Liver (tissue), 3 donors: ENCODE results near the gene SMPD3.

Experiments used
- FOXA1 ChIP-seq: IDR thresholded peaks from 2 replicates; pipeline ENCODE4 v1.6.1; 2016; ENCODE audit warnings: antibody characterized with exemption
- GABPA ChIP-seq, 2 donors: IDR thresholded peaks in 1 of 2; conservative IDR thresholded peaks in 1 of 2; 2 replicates each; pipeline ENCODE4 v1.6.1; 2016; ENCODE audit warnings: antibody characterized with exemption in 2 of 2, mild to moderate bottlenecking in 1 of 2, moderate library complexity in 1 of 2
- HNF4A ChIP-seq, 2 donors: conservative IDR thresholded peaks; 2 replicates each; pipeline ENCODE4 v1.6.1; 2016; ENCODE audit warnings: antibody characterized with exemption in 2 of 2, mild to moderate bottlenecking in 2 of 2
- JUND ChIP-seq, 2 donors: IDR thresholded peaks; 2 replicates each; pipeline ENCODE4 v1.6.1; 2016; ENCODE audit warnings: antibody characterized with exemption in 2 of 2
- RAD21 ChIP-seq, 2 donors: IDR thresholded peaks; 2 replicates each; pipeline ENCODE4 v1.6.1; 2016; ENCODE audit warnings: antibody characterized with exemption in 2 of 2, mild to moderate bottlenecking in 2 of 2
- RXRA ChIP-seq, 2 donors: IDR thresholded peaks; 2 replicates each; pipeline ENCODE4 v1.6.1; 2017 to 2018; ENCODE audit warnings: antibody characterized with exemption in 2 of 2, mild to moderate bottlenecking in 1 of 2
- SP1 ChIP-seq: IDR thresholded peaks from 2 replicates; pipeline ENCODE4 v1.6.1; 2018; ENCODE audit warnings: antibody characterized with exemption, mild to moderate bottlenecking
- YY1 ChIP-seq: IDR thresholded peaks from 2 replicates; pipeline ENCODE4 v1.6.1; 2016; ENCODE audit warnings: antibody characterized with exemption, mild to moderate bottlenecking
- TF ChIP-seq, protein P1 (sequence below): fragments of 150-350 bp; IDR thresholded peaks from 2 replicates; pipeline ENCODE4 v1.5.1; 2017; ENCODE audit warnings: improper control_type of control experiment, low read depth, low read length; ENCODE audit not compliant: missing input control
- TF ChIP-seq, protein P2 (sequence below): IDR thresholded peaks from 2 replicates; pipeline ENCODE4 v1.6.1; 2016; ENCODE audit warnings: antibody characterized with exemption
- TF ChIP-seq, protein P3 (sequence below): IDR thresholded peaks from 2 replicates; pipeline ENCODE4 v1.6.1; 2016; ENCODE audit warnings: antibody characterized with exemption, mild to moderate bottlenecking
- donor health status: healthy.
- donor health status: healthy.

DNA sequence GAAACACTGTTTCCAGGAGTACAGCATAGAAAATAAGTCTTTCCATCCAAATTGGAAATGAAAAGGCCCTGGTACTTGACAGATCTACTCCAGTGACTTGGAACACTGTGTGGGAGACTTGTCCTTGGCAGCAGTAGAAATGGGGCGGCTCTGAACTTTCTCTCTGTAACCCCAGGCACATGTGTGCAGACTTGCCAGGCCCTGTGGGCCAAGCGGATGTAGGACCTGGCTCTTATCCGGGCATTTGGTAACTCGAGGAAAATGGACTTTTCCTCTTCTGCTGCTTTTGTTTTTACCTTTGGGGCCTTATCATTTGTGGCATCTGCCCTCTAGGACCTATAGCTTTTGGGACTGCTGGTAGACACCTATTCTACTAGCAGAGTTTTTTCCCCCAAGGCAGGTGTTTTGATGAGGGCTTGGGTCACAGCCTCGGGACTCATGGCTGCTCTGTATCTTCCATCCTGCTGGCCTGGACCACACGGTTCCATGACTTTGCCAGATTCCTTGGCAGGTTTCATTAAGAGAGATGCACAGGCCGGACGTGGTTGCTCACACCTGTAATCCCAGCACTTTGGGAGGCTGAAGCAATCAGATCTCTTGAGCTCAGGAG, 43.5 kb downstream of the SMPD3 start:
- TF ChIP-seq, protein P1, sequence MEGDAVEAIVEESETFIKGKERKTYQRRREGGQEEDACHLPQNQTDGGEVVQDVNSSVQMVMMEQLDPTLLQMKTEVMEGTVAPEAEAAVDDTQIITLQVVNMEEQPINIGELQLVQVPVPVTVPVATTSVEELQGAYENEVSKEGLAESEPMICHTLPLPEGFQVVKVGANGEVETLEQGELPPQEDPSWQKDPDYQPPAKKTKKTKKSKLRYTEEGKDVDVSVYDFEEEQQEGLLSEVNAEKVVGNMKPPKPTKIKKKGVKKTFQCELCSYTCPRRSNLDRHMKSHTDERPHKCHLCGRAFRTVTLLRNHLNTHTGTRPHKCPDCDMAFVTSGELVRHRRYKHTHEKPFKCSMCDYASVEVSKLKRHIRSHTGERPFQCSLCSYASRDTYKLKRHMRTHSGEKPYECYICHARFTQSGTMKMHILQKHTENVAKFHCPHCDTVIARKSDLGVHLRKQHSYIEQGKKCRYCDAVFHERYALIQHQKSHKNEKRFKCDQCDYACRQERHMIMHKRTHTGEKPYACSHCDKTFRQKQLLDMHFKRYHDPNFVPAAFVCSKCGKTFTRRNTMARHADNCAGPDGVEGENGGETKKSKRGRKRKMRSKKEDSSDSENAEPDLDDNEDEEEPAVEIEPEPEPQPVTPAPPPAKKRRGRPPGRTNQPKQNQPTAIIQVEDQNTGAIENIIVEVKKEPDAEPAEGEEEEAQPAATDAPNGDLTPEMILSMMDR = no peak
- TF ChIP-seq RAD21 (IDR thresholded peaks at IDR 0.05) (no peak), RXRA (IDR thresholded peaks at IDR 0.05) (peak in 1 of 2 donors; percentile 59), SP1 (no peak), FOXA1 (no peak), HNF4A (conservative IDR thresholded peaks at IDR 0.05) (peak in 1 of 2 donors; percentile 43), YY1 (no peak), GABPA (IDR thresholded peaks at IDR 0.05 in 1 of 2, conservative IDR thresholded peaks at IDR 0.05 in 1 of 2) (no peak), JUND (IDR thresholded peaks at IDR 0.05) (no peak)
- TF ChIP-seq, protein P2, sequence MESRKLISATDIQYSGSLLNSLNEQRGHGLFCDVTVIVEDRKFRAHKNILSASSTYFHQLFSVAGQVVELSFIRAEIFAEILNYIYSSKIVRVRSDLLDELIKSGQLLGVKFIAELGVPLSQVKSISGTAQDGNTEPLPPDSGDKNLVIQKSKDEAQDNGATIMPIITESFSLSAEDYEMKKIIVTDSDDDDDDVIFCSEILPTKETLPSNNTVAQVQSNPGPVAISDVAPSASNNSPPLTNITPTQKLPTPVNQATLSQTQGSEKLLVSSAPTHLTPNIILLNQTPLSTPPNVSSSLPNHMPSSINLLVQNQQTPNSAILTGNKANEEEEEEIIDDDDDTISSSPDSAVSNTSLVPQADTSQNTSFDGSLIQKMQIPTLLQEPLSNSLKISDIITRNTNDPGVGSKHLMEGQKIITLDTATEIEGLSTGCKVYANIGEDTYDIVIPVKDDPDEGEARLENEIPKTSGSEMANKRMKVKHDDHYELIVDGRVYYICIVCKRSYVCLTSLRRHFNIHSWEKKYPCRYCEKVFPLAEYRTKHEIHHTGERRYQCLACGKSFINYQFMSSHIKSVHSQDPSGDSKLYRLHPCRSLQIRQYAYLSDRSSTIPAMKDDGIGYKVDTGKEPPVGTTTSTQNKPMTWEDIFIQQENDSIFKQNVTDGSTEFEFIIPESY = no peak
- TF ChIP-seq, protein P3, sequence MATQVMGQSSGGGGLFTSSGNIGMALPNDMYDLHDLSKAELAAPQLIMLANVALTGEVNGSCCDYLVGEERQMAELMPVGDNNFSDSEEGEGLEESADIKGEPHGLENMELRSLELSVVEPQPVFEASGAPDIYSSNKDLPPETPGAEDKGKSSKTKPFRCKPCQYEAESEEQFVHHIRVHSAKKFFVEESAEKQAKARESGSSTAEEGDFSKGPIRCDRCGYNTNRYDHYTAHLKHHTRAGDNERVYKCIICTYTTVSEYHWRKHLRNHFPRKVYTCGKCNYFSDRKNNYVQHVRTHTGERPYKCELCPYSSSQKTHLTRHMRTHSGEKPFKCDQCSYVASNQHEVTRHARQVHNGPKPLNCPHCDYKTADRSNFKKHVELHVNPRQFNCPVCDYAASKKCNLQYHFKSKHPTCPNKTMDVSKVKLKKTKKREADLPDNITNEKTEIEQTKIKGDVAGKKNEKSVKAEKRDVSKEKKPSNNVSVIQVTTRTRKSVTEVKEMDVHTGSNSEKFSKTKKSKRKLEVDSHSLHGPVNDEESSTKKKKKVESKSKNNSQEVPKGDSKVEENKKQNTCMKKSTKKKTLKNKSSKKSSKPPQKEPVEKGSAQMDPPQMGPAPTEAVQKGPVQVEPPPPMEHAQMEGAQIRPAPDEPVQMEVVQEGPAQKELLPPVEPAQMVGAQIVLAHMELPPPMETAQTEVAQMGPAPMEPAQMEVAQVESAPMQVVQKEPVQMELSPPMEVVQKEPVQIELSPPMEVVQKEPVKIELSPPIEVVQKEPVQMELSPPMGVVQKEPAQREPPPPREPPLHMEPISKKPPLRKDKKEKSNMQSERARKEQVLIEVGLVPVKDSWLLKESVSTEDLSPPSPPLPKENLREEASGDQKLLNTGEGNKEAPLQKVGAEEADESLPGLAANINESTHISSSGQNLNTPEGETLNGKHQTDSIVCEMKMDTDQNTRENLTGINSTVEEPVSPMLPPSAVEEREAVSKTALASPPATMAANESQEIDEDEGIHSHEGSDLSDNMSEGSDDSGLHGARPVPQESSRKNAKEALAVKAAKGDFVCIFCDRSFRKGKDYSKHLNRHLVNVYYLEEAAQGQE = no peak
